Medulla oblongata (tissue), 1 donor: ENCODE measurements around the gene CIDEC.
"Not testable (repeated sequence)": the region's sequence is repeated elsewhere in the genome, so short reads cannot be mapped to it uniquely, and the experiment has no call there.

Source experiments
- DNase-seq: peaks from one replicate; pipeline ENCODE4 v3.0.0-alpha.2; 2015; ENCODE audit errors: extremely low spot score

The CIDEC gene

GRCh38 chr3:9901967-9902366 lies 21.9 kb upstream of the CIDEC start:
- no peak for DNase-seq

GRCh38 chr3:9900965-9901415 lies 20.9 kb upstream of the CIDEC start:
- DNase-seq, result not testable (repeated sequence)

- no peak for DNase-seq
These were observed 19.3 kb upstream of the CIDEC start for GRCh38 chr3:9899289-9899791.

GRCh38 chr3:9898467-9899241 lies 18.6 kb upstream of the CIDEC start:
- no peak for DNase-seq

GRCh38 chr3:9897408-9898372 lies 17.6 kb upstream of the CIDEC start:
- DNase-seq, result no peak

GRCh38 chr3:9896755-9897407 lies 16.8 kb upstream of the CIDEC start:
- not testable (repeated sequence) for DNase-seq

- not testable (repeated sequence) for DNase-seq
These were observed 15.7 kb upstream of the CIDEC start for GRCh38 chr3:9895715-9896114.

GRCh38 chr3:9893739-9894138 lies 13.7 kb upstream of the CIDEC start:
- DNase-seq, result no peak

GRCh38 chr3:9891072-9891622 lies 11.1 kb upstream of the CIDEC start:
- no peak for DNase-seq

GRCh38 chr3:9890249-9891071 lies 10.4 kb upstream of the CIDEC start, which contains the start of gene JAGN1:
TSS of gene JAGN1 (plus strand) at chr3:9890610. CDS start at chr3:9890723, 113 bp downstream.
- peak; percentile 90 for DNase-seq

- no peak for DNase-seq
These were observed 9.4 kb upstream of the CIDEC start for GRCh38 chr3:9889405-9889804.

GRCh38 chr3:9888540-9888939 lies 8.5 kb upstream of the CIDEC start:
- DNase-seq, result no peak

- DNase-seq, result no peak
These were observed 7.4 kb upstream of the CIDEC start for GRCh38 chr3:9887480-9887879.

- DNase-seq, result no peak
These were observed 6.3 kb upstream of the CIDEC start for GRCh38 chr3:9886328-9886727.

- DNase-seq, result no peak
These were observed 4.6 kb upstream of the CIDEC start for GRCh38 chr3:9884555-9885165.

GRCh38 chr3:9883706-9884554 lies 3.9 kb upstream of the CIDEC start:
- DNase-seq, result no peak

GRCh38 chr3:9881441-9881840 lies 1.4 kb upstream of the CIDEC start:
- no peak for DNase-seq

- DNase-seq, result no peak
These were observed 1.4 kb downstream of the CIDEC start for GRCh38 chr3:9878700-9879099.

GRCh38 chr3:9876991-9877390 lies 3.1 kb downstream of the CIDEC start:
- no peak for DNase-seq
